ENCODE results near the gene HSD17B14. TPM values are rescaled to one million over a fixed set of nuclear protein-coding genes. Genes with fewer than 3 reads are reported as not detected.
A peak's percentile ranks its signal among the peaks of the same experiment; 100 is the strongest.

The HSD17B14 gene
- total RNA-seq, 1 donor from 2014 or later = 6.6 TPM

DNA sequence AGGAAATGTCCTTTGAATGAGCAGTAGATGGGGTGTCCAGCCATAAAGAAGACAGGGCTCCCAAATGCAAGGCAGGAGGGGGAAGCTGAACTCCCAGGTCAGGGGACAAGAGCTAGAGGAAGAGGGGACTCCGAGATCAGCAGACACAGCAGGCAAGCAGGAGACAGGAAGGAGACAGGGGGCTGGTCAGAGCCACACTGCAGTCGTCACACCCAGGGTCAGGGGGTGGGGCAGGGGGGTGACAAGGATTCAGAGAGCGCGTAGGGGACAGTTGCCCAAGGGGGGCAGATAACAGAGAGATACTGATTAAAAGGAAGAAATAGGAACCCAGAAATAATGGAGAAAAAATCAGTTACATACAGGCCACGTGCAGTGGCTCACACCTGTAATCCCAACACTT lies 3.2 kb downstream of the HSD17B14 start:
- H3K27ac Mint-ChIP-seq (ENCODE audit: unreplicated experiment) = peak overlapping the region; percentile 19
- H3K4me1 Mint-ChIP-seq = peaks cover 28% of the 10 kb centered on the region
- DNase-seq (ENCODE audit: low read depth, low spot score) = no peak
- peaks cover 3% of the 10 kb centered on the region for H3K36me3 Mint-ChIP-seq (ENCODE audit: low read depth)
- TF ChIP-seq CTCF (conservative IDR thresholded peaks at IDR 0.05) = no peak
- no peaks in the 10 kb centered on the region for H3K27me3 Mint-ChIP-seq (ENCODE audit: low read depth)
- H3K4me3 Mint-ChIP-seq = no peak overlapping the region
- no peaks in the 10 kb centered on the region for H3K9me3 Mint-ChIP-seq

DNA sequence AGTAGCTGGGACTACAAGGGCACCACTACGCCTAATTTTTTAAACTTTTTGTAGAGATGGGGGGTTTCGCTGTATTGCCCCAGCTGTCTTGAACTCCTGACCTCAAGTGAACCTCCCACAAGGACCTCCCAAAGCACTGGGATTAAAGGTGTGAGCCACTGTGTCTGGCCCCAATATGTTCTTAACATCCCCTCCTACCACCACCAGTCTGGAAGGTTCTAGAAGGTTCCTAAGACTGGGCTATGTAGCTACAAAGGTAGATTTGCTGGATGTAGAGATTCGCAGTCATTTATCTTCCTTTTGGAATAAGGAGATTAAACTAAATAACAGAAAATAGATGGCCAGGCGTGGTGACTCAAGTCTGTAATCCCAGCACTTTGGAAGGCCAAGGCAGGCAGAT lies 5.3 kb downstream of the HSD17B14 start:
- Mint-ChIP-seq H3K4me1 (peaks cover 10% of the 10 kb centered on the region), H3K9me3 (no peaks in the 10 kb centered on the region), H3K36me3 (ENCODE audit: low read depth) (peaks cover 5% of the 10 kb centered on the region), H3K27me3 (ENCODE audit: low read depth) (no peaks in the 10 kb centered on the region), H3K4me3 (no peak overlapping the region), H3K27ac (ENCODE audit: unreplicated experiment) (no peak overlapping the region)
- no peak for TF ChIP-seq CTCF (conservative IDR thresholded peaks at IDR 0.05)
- no peak for DNase-seq (ENCODE audit: low read depth, low spot score)

DNA sequence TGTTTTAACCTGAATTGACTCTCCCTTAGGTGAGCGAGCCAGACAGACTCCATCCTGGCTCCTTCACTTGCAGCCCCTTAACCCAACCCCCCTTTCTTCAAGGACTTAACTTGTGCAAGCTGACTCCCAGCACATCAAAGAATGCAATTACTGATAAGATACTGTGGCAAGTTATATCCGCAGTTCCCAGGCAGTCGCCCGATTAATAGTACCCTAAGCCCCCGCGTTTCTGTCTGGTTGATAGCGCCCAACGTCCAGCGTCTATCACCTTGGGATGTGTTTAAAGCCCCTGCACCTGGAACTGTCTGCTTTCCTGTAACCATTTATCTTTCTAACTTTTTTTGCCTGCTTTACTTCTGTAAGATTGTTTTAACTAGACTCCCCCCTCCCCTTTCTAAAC lies 6.2 kb downstream of the HSD17B14 start:
- no peak for TF ChIP-seq CTCF (conservative IDR thresholded peaks at IDR 0.05)
- Mint-ChIP-seq H3K36me3 (ENCODE audit: low read depth) (peaks cover 5% of the 10 kb centered on the region), H3K27ac (ENCODE audit: unreplicated experiment) (no peak overlapping the region)

DNA sequence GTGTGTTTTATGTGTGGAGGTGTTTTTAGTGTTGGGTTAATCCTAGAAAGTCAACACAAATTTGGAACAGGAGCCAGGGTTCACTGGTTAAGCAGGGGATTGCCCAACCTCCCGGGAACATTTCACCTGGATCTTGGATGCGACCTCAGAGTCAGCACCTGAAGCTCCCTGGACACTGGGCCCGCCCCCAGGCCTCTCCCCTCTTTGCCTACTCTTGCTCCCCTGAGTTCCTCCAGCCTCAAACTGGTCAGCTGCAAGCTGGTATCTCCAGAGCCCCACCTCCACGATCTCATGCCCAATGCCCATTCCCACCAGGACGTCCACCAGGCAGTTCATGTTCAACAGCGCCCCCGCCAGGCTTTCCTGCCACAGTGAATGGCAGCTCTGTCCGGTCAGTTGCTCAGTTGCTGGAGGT lies 9.7 kb downstream of the HSD17B14 start:
- no peak overlapping the region for H3K27ac Mint-ChIP-seq (ENCODE audit: unreplicated experiment)
- no peak for DNase-seq (ENCODE audit: low read depth, low spot score)
- H3K36me3 Mint-ChIP-seq (ENCODE audit: low read depth) = peaks cover 2% of the 10 kb centered on the region
- H3K27me3 Mint-ChIP-seq (ENCODE audit: low read depth) = no peaks in the 10 kb centered on the region
- H3K4me1 Mint-ChIP-seq = no peaks in the 10 kb centered on the region
- peak; percentile 22 for TF ChIP-seq CTCF (conservative IDR thresholded peaks at IDR 0.05)
- H3K9me3 Mint-ChIP-seq = no peaks in the 10 kb centered on the region
- no peak overlapping the region for H3K4me3 Mint-ChIP-seq

More for the DNA sequence above, 6.2 kb downstream of the HSD17B14 start:
- H3K9me3 Mint-ChIP-seq = no peaks in the 10 kb centered on the region
- no peak overlapping the region for H3K4me3 Mint-ChIP-seq
- peaks cover 5% of the 10 kb centered on the region for H3K4me1 Mint-ChIP-seq
- DNase-seq (ENCODE audit: low read depth, low spot score) = no peak
- no peaks in the 10 kb centered on the region for H3K27me3 Mint-ChIP-seq (ENCODE audit: low read depth)

DNA sequence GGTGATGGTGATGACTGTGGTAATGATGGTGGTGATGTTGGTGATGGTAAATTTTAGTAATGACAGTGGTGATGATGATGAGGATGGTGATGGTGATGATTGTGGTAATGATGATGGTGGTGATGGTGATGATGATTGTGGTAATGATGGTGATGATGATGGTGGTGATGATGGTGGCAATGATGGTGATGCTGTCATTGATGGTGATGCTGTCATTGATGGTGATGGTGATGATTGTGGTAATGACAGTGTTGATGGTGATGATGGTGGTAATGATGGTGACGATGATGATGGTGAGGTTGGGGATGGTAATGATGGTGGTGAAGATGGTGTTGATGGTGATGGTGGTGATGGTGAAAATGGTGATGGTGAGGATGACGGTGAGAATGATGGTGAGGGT lies 13.8 kb downstream of the HSD17B14 start:
- DNase-seq (ENCODE audit: low read depth, low spot score) = no peak
- Mint-ChIP-seq H3K4me1 (no peaks in the 10 kb centered on the region), H3K27ac (ENCODE audit: unreplicated experiment) (no peak overlapping the region), H3K4me3 (no peak overlapping the region), H3K27me3 (ENCODE audit: low read depth) (no peaks in the 10 kb centered on the region), H3K9me3 (no peaks in the 10 kb centered on the region), H3K36me3 (ENCODE audit: low read depth) (peaks cover 2% of the 10 kb centered on the region)
- no peak for TF ChIP-seq CTCF (conservative IDR thresholded peaks at IDR 0.05)

DNA sequence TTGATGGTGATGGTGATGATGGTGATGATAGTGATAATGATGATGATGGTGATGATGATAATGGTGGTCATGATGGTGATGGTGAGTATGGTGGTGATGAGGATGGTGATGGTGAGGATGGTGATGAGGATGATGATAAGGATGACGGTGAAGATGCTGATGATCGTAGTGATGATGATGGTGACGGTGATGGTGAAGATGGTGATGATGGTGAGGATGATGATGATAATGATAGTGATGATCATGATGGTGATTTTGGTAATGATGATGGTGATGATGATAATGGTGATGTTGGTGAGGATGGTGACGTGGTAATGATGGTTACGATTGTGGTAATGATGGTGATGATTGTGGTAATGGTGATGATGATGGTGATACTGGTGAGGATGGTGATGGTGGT lies 14.7 kb downstream of the HSD17B14 start:
- Mint-ChIP-seq H3K4me1 (no peaks in the 10 kb centered on the region), H3K9me3 (no peaks in the 10 kb centered on the region), H3K36me3 (ENCODE audit: low read depth) (no peaks in the 10 kb centered on the region), H3K27me3 (ENCODE audit: low read depth) (no peaks in the 10 kb centered on the region), H3K27ac (ENCODE audit: unreplicated experiment) (no peak overlapping the region), H3K4me3 (no peak overlapping the region)
- no peak for DNase-seq (ENCODE audit: low read depth, low spot score)
- no peak for TF ChIP-seq CTCF (conservative IDR thresholded peaks at IDR 0.05)
